ENCODE data around the gene SLC43A3. TPM values are rescaled to one million over a fixed set of nuclear protein-coding genes. Genes with fewer than 3 reads are reported as not detected.

The SLC43A3 gene
- total and polyA plus RNA-seq, 9 of the 15 experiments (the other 6 are each of a cell fraction or from before 2014, with no cell fraction given), result 63.7 to 281 (median 139) TPM

GRCh38 chr11:57424792-57425564 is 1.9 kb downstream of the SLC43A3 start (continued):
- TF ChIP-seq, protein P1, sequence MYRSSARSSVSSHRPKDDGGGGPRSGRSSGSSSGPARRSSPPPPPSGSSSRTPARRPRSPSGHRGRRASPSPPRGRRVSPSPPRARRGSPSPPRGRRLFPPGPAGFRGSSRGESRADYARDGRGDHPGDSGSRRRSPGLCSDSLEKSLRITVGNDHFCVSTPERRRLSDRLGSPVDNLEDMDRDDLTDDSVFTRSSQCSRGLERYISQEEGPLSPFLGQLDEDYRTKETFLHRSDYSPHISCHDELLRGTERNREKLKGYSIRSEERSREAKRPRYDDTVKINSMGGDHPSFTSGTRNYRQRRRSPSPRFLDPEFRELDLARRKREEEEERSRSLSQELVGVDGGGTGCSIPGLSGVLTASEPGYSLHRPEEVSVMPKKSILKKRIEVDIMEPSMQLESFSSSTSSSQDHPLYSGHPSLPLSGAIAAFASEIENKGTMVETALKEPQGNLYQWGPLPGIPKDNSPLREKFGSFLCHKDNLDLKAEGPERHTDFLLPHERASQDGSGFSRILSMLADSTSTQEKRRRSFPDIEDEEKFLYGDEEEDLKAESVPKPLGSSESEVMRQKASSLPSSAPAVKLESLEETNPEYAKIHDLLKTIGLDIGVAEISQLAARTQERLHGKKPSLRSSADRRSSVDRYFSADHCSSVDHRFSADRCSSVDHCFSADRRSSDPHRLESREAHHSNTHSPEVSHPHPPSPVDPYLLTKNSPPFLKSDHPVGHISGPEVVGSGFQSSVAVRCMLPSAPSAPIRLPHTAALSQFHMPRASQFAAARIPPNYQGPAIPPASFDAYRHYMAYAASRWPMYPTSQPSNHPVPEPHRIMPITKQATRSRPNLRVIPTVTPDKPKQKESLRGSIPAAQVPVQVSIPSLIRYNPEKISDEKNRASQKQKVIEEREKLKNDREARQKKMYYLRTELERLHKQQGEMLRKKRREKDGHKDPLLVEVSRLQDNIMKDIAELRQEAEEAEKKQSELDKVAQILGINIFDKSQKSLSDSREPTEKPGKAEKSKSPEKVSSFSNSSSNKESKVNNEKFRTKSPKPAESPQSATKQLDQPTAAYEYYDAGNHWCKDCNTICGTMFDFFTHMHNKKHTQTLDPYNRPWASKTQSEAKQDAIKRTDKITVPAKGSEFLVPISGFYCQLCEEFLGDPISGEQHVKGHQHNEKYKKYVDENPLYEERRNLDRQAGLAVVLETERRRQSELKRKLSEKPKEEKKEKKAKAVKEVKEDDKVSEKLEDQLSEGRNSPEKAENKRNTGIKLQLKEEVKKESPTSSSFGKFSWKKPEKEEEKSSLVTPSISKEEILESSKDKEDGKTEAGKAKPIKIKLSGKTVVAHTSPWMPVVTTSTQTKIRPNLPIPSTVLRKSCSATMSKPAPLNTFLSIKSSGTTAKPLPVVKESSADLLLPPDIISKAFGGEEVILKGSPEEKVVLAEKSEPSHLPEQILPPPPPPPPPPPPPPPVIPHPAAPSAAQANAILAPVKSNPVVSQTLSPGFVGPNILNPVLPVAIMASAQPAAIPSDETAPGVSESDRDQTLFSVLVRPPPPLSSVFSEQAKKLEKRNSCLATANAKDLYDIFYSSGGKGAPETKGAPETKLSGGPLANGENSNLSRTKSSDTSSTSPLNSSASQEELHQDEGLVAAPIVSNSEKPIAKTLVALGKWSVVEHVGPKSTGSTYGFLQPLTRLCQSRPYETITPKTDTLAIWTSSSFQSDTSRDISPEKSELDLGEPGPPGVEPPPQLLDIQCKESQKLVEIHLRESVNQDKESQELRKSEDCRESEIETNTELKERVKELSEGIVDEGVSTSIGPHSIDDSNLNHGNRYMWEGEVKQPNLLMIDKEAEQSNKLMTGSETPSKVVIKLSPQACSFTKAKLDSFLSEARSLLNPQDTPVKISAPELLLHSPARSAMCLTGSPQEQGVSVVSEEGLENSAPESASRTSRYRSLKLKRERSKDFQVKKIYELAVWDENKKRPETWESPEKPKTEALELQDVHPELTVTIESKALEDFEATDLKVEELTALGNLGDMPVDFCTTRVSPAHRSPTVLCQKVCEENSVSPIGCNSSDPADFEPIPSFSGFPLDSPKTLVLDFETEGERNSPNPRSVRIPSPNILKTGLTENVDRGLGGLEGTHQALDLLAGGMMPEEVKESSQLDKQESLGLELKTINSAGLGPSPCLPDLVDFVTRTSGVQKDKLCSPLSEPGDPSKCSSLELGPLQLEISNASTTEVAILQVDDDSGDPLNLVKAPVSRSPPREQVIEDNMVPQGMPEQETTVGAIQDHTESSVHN (IDR thresholded peaks at IDR 0.05; ENCODE audit: borderline replicate concordance in 1 of 2, low read depth in 1 of 2), result peak in 1 of 2 experiments; percentile 99; a peak in 2 of 4 replicates
- TF ChIP-seq GABPB1 (CRISPR knock-in tag; IDR thresholded peaks at IDR 0.05) (peak; percentile 82), BMI1 (IDR thresholded peaks at IDR 0.05; ENCODE audit: low read length) (no peak), CHD1 (IDR thresholded peaks at IDR 0.05; ENCODE audit: low read length) (no peak), NUFIP1 (IDR thresholded peaks at IDR 0.05; ENCODE audit: partially characterized antibody) (no peak), SNRNP70 (optimal IDR thresholded peaks at IDR 0.05; ENCODE audit: low read depth, low read length) (no peak), ZNF586 (CRISPR knock-in tag; conservative IDR thresholded peaks at IDR 0.05) (no peak), PTTG1 (tag; IDR thresholded peaks at IDR 0.05; ENCODE audit: low read depth) (no peak), ZNF707 (CRISPR knock-in tag; conservative IDR thresholded peaks at IDR 0.05) (no peak), ZNF76 (CRISPR knock-in tag; IDR thresholded peaks at IDR 0.05; ENCODE audit: borderline replicate concordance) (no peak), ZNF280B (CRISPR knock-in tag; IDR thresholded peaks at IDR 0.05) (no peak), NBN (IDR thresholded peaks at IDR 0.05; ENCODE audit: low read depth) (peak; percentile 93), ZNF696 (CRISPR knock-in tag; conservative IDR thresholded peaks at IDR 0.05) (no peak), SIRT6 (IDR thresholded peaks at IDR 0.05; ENCODE audit: low read depth, low read length) (no peak), ZFP30 (CRISPR knock-in tag; IDR thresholded peaks at IDR 0.05; ENCODE audit: borderline replicate concordance) (no peak), ARID1B (IDR thresholded peaks at IDR 0.05) (peak; percentile 98)
- TF ChIP-seq, protein P2, sequence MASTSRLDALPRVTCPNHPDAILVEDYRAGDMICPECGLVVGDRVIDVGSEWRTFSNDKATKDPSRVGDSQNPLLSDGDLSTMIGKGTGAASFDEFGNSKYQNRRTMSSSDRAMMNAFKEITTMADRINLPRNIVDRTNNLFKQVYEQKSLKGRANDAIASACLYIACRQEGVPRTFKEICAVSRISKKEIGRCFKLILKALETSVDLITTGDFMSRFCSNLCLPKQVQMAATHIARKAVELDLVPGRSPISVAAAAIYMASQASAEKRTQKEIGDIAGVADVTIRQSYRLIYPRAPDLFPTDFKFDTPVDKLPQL (IDR thresholded peaks at IDR 0.05; ENCODE audit: extremely low read depth, insufficient read length), result no peak

Measured in K562 (cell line).